CD14-positive monocyte (primary cell): Measurements from ENCODE around the gene KDM4C. TPM values are rescaled to one million over a fixed set of nuclear protein-coding genes. Genes with fewer than 3 reads are reported as not detected.
"Not testable (repeated sequence)": the region's sequence is repeated elsewhere in the genome, so short reads cannot be mapped to it uniquely, and the experiment has no call there.

Experiments
- DNase-seq, 3 donors: peaks; one replicate each; pipeline ENCODE4 v3.0.0-alpha.2; 2011 to 2022
- H2AFZ ChIP-seq: 2 replicates; pipeline ENCODE4 v1.6.0; 2012; ENCODE audit warnings: mild to moderate bottlenecking, low read depth, low read length, inconsistent platforms; ENCODE audit not compliant: insufficient read depth, poor library complexity, severe bottlenecking
- H3K27ac ChIP-seq, 2 donors: 1 replicate in 1 of 2; 2 replicates in 1 of 2; pipeline ENCODE4 v1.5.1; 2012 to 2013; ENCODE audit warnings: low read length in 2 of 2, control low read depth in 1 of 2, inconsistent platforms in 1 of 2, low read depth in 1 of 2, mild to moderate bottlenecking in 1 of 2
- H3K27me3 ChIP-seq, 2 donors: one replicate each; pipeline versions ENCODE4 v1.6.0 to v1.6.1; 2011 to 2013; ENCODE audit warnings: low read length in 2 of 2; ENCODE audit not compliant: control insufficient read depth in 2 of 2, insufficient read depth in 2 of 2
- H3K36me3 ChIP-seq, 2 donors: replicated peaks in 1 of 2; 1 replicate in 1 of 2; 2 replicates in 1 of 2; pipeline versions ENCODE4 v1.5.1 to v1.6.1; 2012 to 2013; ENCODE audit warnings: low read length in 2 of 2, control low read depth in 1 of 2, inconsistent platforms in 1 of 2, mild to moderate bottlenecking in 1 of 2; ENCODE audit not compliant: insufficient read depth in 2 of 2, control insufficient read depth in 1 of 2
- H3K4me1 ChIP-seq, 2 donors: 1 replicate in 1 of 2; 2 replicates in 1 of 2; pipeline versions ENCODE4 v1.5.1 to v1.6.1; 2012 to 2013; ENCODE audit warnings: low read length in 2 of 2, control low read depth in 1 of 2, inconsistent platforms in 1 of 2, mild to moderate bottlenecking in 1 of 2, moderate library complexity in 1 of 2; ENCODE audit not compliant: insufficient read depth in 2 of 2, control insufficient read depth in 1 of 2
- H3K4me2 ChIP-seq: replicated peaks from 2 replicates; pipeline ENCODE3; 2012; ENCODE audit warnings: low read length, moderate library complexity, mild to moderate bottlenecking; ENCODE audit not compliant: poor library complexity, severe bottlenecking; ENCODE audit errors: extremely low read depth
- H3K4me3 ChIP-seq, 3 experiments: fragments of 200-600 bp in 1 of 3; sonication (generic) in 1 of 3; replicated peaks in 1 of 3; 1 replicate in 2 of 3; 2 replicates in 1 of 3; pipeline ENCODE4 v1.5.1; 2011 to 2013; ENCODE audit warnings: low read length in 3 of 3, mild to moderate bottlenecking in 3 of 3, control low read depth in 2 of 3, low read depth in 2 of 3, inconsistent platforms in 1 of 3, moderate library complexity in 1 of 3
- H3K79me2 ChIP-seq: 2 replicates; pipeline ENCODE4 v1.6.0; 2012; ENCODE audit warnings: mild to moderate bottlenecking, control low read depth, inconsistent platforms, low read length, moderate library complexity; ENCODE audit not compliant: insufficient read depth
- H3K9ac ChIP-seq: 2 replicates; pipeline ENCODE4 v1.6.0; 2017; ENCODE audit warnings: low read length, mild to moderate bottlenecking; ENCODE audit not compliant: insufficient read depth, poor library complexity, severe bottlenecking
- H3K9me3 ChIP-seq, 2 donors: replicated peaks in 1 of 2; 1 replicate in 1 of 2; 2 replicates in 1 of 2; pipeline versions ENCODE4 v1.5.1 to v1.6.1; 2012 to 2013; ENCODE audit warnings: low read length in 2 of 2, control low read depth in 1 of 2; ENCODE audit not compliant: control insufficient read depth in 1 of 2, insufficient read depth in 1 of 2
- H4K20me1 ChIP-seq: 2 replicates; pipeline ENCODE4 v1.6.0; 2012; ENCODE audit warnings: mild to moderate bottlenecking, low read length, control low read depth, moderate library complexity; ENCODE audit not compliant: insufficient read depth
- H3K27ac Mint-ChIP-seq, 7 donors: one replicate each; pipeline ENCODE4 v1.8.0; 2020; ENCODE audit warnings: mild to moderate bottlenecking in 7 of 7, mixed read lengths in 7 of 7, moderate library complexity in 6 of 7, inconsistent platforms in 2 of 7
- H3K27me3 Mint-ChIP-seq, 3 donors: one replicate each; pipeline ENCODE4 v1.8.0; 2021 to 2022; ENCODE audit warnings: low read depth in 3 of 3, mild to moderate bottlenecking in 3 of 3, mixed read lengths in 3 of 3, moderate library complexity in 3 of 3, inconsistent platforms in 1 of 3
- H3K36me3 Mint-ChIP-seq, 2 donors: one replicate each; pipeline ENCODE4 v1.8.0; 2020; ENCODE audit warnings: mixed read lengths in 2 of 2, inconsistent platforms in 1 of 2, mild to moderate bottlenecking in 1 of 2
- H3K4me1 Mint-ChIP-seq: one replicate; pipeline ENCODE4 v1.8.0; 2020; ENCODE audit warnings: mild to moderate bottlenecking, mixed read lengths
- H3K4me3 Mint-ChIP-seq, 2 donors: one replicate each; pipeline ENCODE4 v1.8.0; 2020; ENCODE audit warnings: mild to moderate bottlenecking in 2 of 2, mixed read lengths in 2 of 2, moderate library complexity in 1 of 2
- H3K9me3 Mint-ChIP-seq, 7 donors: one replicate each; pipeline ENCODE4 v1.8.0; 2020 to 2022; ENCODE audit warnings: mixed read lengths in 7 of 7, mild to moderate bottlenecking in 6 of 7, moderate library complexity in 6 of 7, inconsistent platforms in 2 of 7
- WGBS: methylation state at CpG from one replicate; pipeline ENCODE4 v1.1.5; 2013; ENCODE audit warnings: missing lambda C conversion rate; ENCODE audit not compliant: insufficient coverage; 5-methylcytosine and 5-hydroxymethylcytosine counted together
- intact Hi-C, 2 donors: fragments of 100-400 bp; cut with micrococcal nuclease; formaldehyde crosslinking; loops; one replicate each; pipeline versions ENCODE4 v1.15.0 to v1.15.1; 2023
- polyA plus RNA-seq, 3 donors: library from polyadenylated mRNA; depleted of rRNA in 1 of 3; unstranded in 2 of 3; stranded (reverse) in 1 of 3; fragments of 300-500 nt in 2 of 3; fragments of >200 nt in 1 of 3; fragmentation: Illumina TruSeq in 2 of 3; gene quantifications; 1 replicate in 2 of 3; 2 replicates in 1 of 3; pipeline ENCODE4 v1.2.3, GENCODE V29; 2012 to 2021
- TF ChIP-seq, protein P1 (sequence below): fragments of 200-600 bp; IDR thresholded peaks from one replicate; pipeline ENCODE4 v1.8.0; 2022; ENCODE audit warnings: antibody characterized with exemption, mild to moderate bottlenecking

KDM4C gene
- polyA plus RNA-seq, 3 donors: 15.2 to 36.2 (median 17.1) TPM

DNA sequence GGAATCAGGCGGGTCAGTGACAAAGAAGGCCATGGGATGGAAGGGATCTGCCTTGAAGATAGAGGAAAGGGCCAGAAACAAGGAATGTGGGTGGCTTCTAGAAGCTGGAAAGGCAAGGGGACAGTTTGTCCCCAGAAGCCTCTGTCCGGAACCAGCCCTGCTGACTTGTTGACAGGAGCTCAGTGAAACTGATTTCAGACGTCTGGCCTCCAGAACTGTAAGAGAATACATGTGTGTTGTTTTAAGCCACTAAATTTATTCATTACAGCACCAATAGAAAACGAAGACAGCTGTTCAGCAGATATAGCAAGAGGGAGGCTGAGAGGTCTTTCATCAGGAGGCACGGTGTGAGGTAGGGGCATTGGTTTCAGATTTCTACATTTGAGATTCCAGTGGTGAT, 422.5 kb downstream of the KDM4C start:
- no peak overlapping the region for H3K4me3 ChIP-seq
- no peak overlapping the region for H3K4me2 ChIP-seq
- H3K4me1 Mint-ChIP-seq: no peaks in the 10 kb centered on the region
- WGBS: 100% methylated on average over 3 of the region's 5 CpGs
- H3K9ac ChIP-seq: no peak overlapping the region
- H3K36me3 ChIP-seq: peaks cover 7 to 29% of the 10 kb centered on the region in 2 donors
- no peaks in the 10 kb centered on the region for H3K4me1 ChIP-seq
- no peak overlapping the region for H3K4me3 Mint-ChIP-seq
- peak overlapping the region in 1 of 7 donors; percentile 10 for H3K27ac Mint-ChIP-seq
- no peaks in the 10 kb centered on the region for H3K79me2 ChIP-seq
- H4K20me1 ChIP-seq: no peaks in the 10 kb centered on the region
- H3K27me3 Mint-ChIP-seq: peaks cover 0 to 2% (median 0%) of the 10 kb centered on the region in 3 donors
- H3K27me3 ChIP-seq: no peaks in the 10 kb centered on the region
- H3K27ac ChIP-seq: no peak overlapping the region
- H3K9me3 ChIP-seq: no peaks in the 10 kb centered on the region
- TF ChIP-seq, protein P1, sequence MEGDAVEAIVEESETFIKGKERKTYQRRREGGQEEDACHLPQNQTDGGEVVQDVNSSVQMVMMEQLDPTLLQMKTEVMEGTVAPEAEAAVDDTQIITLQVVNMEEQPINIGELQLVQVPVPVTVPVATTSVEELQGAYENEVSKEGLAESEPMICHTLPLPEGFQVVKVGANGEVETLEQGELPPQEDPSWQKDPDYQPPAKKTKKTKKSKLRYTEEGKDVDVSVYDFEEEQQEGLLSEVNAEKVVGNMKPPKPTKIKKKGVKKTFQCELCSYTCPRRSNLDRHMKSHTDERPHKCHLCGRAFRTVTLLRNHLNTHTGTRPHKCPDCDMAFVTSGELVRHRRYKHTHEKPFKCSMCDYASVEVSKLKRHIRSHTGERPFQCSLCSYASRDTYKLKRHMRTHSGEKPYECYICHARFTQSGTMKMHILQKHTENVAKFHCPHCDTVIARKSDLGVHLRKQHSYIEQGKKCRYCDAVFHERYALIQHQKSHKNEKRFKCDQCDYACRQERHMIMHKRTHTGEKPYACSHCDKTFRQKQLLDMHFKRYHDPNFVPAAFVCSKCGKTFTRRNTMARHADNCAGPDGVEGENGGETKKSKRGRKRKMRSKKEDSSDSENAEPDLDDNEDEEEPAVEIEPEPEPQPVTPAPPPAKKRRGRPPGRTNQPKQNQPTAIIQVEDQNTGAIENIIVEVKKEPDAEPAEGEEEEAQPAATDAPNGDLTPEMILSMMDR: no peak
- H3K36me3 Mint-ChIP-seq: peaks cover 23 to 58% of the 10 kb centered on the region in 2 donors
- DNase-seq: no peak
- H2AFZ ChIP-seq: no peak overlapping the region
- intact Hi-C loops: no loop called here
- peaks cover 0 to 15% (median 6%) of the 10 kb centered on the region in 7 donors for H3K9me3 Mint-ChIP-seq

DNA sequence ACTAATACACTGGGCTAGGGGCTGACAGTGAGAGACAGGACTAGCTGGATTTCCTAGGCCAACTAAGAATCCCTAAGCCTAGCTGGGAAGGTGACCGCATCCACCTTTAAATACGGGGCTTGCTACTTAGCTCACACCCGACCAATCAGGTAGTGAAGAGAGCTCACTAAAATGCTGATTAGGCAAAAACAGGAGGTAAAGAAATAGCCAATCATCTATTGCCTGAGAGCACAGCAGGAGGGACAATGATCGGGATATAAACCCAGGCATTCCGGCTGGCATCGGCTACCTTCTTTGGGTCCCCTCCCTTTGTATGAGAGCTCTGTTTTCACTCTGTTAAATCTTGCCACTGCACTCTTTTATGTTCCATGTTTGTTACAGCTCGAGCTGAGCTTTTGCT, 425.4 kb downstream of the KDM4C start:
- intact Hi-C loops, H3K36me3 ChIP-seq, H3K4me1 Mint-ChIP-seq, H3K9ac ChIP-seq, H3K27ac Mint-ChIP-seq, DNase-seq, H4K20me1 ChIP-seq, H3K9me3 ChIP-seq, H3K4me1 ChIP-seq, H3K4me2 ChIP-seq, H3K4me3 ChIP-seq, H3K27me3 ChIP-seq, H3K79me2 ChIP-seq, H3K4me3 Mint-ChIP-seq, H2AFZ ChIP-seq, H3K27me3 Mint-ChIP-seq, H3K27ac ChIP-seq: not testable (repeated sequence)
- H3K36me3 Mint-ChIP-seq: peaks cover 9 to 40% of the 10 kb centered on the region in 2 donors
- H3K9me3 Mint-ChIP-seq: peaks cover 3 to 22% (median 14%) of the 10 kb centered on the region in 7 donors
- 93% methylated on average over 7 of the region's 7 CpGs for WGBS
